Astrocyte of the hippocampus (primary cell): Measurements from ENCODE around the gene OR56A5.
"Not testable (repeated sequence)": the region's sequence is repeated elsewhere in the genome, so short reads cannot be mapped to it uniquely, and the experiment has no call there.

Experiments
- DNase-seq: peaks from one replicate; pipeline ENCODE4 v3.0.0; 2011; ENCODE audit warnings: low read depth, low spot score

Gene OR56A5, protein sequence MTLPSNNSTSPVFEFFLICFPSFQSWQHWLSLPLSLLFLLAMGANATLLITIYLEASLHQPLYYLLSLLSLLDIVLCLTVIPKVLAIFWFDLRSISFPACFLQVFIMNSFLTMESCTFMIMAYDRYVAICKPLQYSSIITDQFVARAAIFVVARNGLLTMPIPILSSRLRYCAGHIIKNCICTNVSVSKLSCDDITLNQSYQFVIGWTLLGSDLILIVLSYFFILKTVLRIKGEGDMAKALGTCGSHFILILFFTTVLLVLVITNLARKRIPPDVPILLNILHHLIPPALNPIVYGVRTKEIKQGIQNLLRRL

GRCh38 chr11:5968394-5968793, at the start of gene OR56A5:
Gene OR56A5 (minus strand): TSS chr11:5968494. CDS start chr11:5968494, 0 bp downstream.
- DNase-seq = no peak

DNA sequence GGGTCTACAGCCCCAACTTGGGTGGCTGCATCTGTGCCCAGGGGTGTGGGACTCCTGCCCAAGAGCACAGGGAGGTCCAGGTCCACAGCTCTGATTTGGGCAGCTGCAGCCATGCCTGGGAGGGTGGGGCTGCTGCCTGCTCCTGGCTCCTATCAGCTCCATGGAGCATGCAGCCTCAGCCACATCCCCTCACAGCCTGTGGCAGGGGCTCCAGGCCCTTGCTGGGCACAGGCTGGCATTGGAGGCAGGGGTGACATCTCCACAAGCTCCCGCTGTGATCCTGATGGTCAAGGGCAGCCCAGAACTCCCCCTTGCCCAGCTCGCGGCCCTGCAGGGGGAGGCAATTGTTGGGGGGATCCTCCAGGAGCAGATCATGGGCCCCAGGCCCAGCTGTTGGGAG, 44.7 kb upstream of the OR56A5 start:
- DNase-seq = no peak

- no peak for DNase-seq
Measured at GRCh38 chr11:6012035-6012668, 43.9 kb upstream of the OR56A5 start.

GRCh38 chr11:6006846-6007245, 38.6 kb upstream of the OR56A5 start, which contains the start of gene OR56A4:
Gene OR56A4 (minus strand): TSS chr11:6006946. CDS start chr11:6002992, 3,954 bp downstream.
- no peak for DNase-seq

GRCh38 chr11:6006395-6006794, 38.1 kb upstream of the OR56A5 start:
- DNase-seq = no peak

DNA sequence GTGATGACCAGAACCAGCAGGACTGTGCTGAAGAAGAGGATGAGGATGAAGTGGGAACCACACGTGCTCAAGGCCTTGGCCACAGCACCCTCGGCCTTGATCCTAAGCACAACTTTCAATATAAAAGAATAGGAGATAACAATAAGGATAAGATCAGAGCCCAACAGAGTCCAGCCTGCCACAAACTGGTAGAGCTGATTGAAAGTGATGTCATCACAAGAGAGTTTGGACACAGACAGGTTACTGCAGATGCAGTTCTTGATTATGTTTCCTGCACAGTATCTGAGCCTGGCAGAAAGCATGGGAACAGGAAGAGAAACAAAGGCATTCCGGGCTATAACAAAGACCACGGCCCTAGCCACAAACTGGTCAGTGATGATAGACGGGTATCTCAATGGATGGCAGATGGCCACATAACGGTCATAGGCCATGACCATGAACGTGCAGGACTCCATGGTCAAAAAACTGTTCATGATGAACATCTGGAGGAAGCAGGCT, 34.0 kb upstream of the OR56A5 start:
- no peak for DNase-seq

DNA sequence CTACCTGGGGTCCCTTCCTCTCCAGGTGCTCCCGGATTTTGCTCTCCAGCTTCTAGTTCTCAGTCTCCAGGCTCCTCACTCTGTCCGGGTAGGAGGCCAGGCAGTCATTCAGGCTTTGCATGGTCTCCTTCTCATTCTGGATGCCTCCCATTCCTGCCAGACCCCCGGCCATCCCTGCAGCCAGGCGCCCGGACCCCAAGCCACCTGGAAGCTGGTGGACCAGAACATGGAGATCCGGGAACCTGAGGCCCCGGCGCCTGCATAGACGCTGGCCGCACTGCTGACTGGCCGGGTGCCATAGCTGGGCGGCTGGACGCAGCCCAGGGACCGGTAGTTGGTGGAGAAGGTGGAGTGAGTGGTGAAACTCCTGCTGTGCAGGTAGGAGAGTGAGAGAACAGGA, 26.5 kb upstream of the OR56A5 start:
- no peak for DNase-seq

- peak; percentile 11 for DNase-seq
Measured at GRCh38 chr11:5992604-5993251, 24.4 kb upstream of the OR56A5 start.

- DNase-seq = no peak
Measured at GRCh38 chr11:5992150-5992549, 23.9 kb upstream of the OR56A5 start.

- DNase-seq = no peak
Measured at GRCh38 chr11:5989203-5989602, 20.9 kb upstream of the OR56A5 start.

- no peak for DNase-seq
Measured at GRCh38 chr11:5986885-5987284, 18.6 kb upstream of the OR56A5 start, which contains the start of gene OR52L1. Gene OR52L1 (minus strand): TSS chr11:5986985. CDS start chr11:5986930, 55 bp downstream.

- DNase-seq = no peak
Measured at GRCh38 chr11:5983443-5983842, 15.1 kb upstream of the OR56A5 start.

- no peak for DNase-seq
Measured at GRCh38 chr11:5973530-5973929, 5.2 kb upstream of the OR56A5 start.

GRCh38 chr11:5967708-5968107, 586 bp downstream of the OR56A5 start:
- no peak for DNase-seq

DNA sequence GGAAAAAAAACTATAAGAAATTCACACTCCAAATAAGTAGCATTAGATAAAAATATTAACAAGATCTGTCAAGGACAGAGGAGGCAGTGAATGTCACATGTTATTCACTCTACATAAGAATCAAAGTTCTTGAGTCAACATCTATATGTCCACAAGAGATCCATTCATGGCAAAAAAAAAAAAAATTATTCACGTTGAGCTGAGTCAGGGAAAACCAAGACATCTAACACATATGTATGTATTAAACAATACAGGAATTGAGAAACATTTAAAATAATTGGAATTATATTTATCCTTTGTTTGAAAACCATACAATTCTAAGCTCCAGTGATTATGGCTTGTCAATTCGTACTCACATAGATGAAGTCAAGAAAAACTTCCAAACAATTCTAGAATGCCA, 1.3 kb downstream of the OR56A5 start:
- DNase-seq = no peak

DNA sequence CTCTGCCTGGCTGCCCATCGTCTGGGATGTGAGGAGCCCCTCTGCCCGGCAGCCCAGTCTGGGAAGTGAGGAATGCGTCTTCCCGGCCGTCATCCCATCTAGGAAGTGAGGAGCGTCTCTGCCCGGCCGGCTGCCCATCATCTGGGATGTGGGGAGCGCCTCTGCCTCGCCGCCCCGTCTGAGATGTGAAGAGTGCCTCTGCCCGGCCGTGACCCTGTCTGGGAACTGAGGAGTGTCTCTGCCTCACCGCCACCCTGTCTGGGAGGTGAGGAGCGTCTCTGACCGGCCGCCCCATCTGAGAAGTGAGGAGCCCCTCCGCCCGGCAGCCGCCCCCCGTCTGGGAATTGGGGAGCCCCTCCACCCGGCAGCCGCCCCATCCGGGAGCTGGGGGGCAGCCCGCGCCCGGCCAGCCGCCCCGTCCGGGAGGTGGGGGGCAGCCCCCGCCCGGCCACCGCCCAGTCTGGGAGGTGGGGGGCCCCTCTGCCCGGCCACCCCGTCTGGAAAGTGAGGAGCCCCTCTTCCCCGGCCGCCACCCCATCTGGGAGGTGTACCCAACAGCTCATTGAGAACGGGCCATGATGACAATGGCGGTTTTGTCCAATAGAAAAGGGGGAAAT, 7.5 kb downstream of the OR56A5 start:
- not testable (repeated sequence) for DNase-seq

DNA sequence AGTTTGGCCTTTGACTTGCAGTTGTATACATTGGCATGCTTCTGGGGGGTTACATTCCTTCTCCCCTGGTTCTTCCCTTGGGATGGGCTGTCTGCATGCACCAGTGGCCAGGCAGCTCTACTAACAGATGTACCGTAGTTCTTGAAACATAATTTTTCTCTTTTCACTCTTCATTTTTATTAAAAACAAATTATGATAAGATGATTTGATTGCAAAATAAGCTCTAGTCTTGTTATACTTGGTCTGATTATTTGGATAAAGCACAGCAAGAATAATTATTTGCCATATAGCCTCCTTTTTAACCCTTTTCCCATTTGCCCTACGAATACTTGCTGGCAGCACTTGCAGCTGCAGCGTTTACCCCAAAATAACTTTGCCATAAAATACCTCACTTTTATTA, 12.7 kb downstream of the OR56A5 start:
- no peak for DNase-seq

- no peak for DNase-seq
Measured at GRCh38 chr11:5941951-5942350, 26.3 kb downstream of the OR56A5 start, which contains the start of gene OR56A3. Gene OR56A3 (plus strand): TSS chr11:5942251. CDS start chr11:5947347, 5,096 bp downstream.

- DNase-seq = no peak
Measured at GRCh38 chr11:5940748-5941147, 27.5 kb downstream of the OR56A5 start.

- DNase-seq = no peak
Measured at GRCh38 chr11:5938603-5938965, 29.7 kb downstream of the OR56A5 start.

DNA sequence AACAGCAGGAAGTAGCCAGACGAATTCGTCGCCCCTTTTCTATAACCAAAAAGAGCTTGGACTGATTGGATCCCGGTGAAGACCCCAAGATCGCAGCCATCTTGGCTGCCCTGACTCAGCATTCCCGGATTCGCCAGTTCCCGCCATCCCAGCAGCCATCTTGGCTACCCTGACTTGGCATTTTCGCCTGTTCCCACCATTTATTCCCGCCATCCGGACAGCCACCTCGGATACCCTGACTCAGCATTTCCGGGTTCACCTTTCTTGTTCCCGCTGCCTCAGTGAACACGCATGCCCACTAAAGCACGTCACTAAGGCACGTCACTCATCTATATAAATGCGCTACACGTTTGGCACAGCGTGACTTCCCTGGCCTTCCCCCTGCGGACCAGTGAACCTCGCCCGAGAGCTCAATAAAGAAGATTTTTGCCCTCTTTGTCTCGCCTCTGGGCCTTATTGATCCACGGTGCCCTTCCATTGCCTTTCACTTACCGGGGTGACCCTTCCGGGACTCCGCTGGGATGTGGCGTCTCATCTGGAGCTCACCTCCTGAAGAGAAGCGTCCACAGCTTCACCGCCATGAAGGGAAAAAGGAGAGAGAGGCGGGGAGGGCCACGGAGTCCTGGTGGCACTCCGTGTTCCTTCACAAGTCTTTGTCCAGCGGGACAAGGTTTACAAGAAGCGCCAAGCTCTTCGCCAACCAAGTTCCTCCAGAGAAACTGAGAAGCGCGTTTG, 30.3 kb downstream of the OR56A5 start:
- no peak for DNase-seq
